ENCODE measurements around the gene UGT8. TPM values are rescaled to one million over a fixed set of nuclear protein-coding genes. Genes with fewer than 3 reads are reported as not detected.

UGT8 gene
- total RNA-seq, 1 donor from 2014 or later: 0.25 TPM

DNA sequence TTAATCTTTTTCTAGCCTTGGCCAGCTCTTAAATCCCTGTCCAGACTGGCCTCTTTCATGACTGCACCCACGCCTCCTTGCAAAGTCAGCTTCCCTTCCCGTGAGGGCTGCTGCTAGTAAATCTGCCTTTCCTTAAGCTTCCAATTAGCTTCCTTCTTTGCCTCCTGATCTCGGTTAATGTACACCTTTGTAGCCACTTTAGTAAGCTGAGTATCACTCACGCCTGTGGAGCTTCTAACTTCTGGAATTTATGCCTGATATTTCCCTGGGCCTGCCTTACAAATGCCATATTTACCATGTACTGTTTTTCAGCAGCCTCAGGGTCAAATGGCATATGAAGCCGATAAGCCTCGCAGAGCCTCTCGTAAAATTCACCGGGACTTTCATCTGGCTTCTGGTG is 5.1 kb upstream of the UGT8 start:
- Histone ChIP-seq H3K9me3 (no peaks in the 10 kb centered on the region), H3K27ac (no peak overlapping the region), H3K4me3 (no peak overlapping the region), H3K27me3 (no peaks in the 10 kb centered on the region), H3K36me3 (no peaks in the 10 kb centered on the region), H3K4me1 (peaks cover 7% of the 10 kb centered on the region)
- intact Hi-C loops (cut with DNase I): no loop called here
- DNase-seq (ENCODE audit: extremely low spot score in 2 of 2): no peak
- no peak for TF ChIP-seq POLR2AphosphoS5 (IDR thresholded peaks at IDR 0.05; ENCODE audit: insufficient read depth in 1 of 2, low read depth in 1 of 2)
- TF ChIP-seq CTCF (IDR thresholded peaks at IDR 0.05): no peak
- TF ChIP-seq POLR2A (IDR thresholded peaks at IDR 0.05): no peak

DNA sequence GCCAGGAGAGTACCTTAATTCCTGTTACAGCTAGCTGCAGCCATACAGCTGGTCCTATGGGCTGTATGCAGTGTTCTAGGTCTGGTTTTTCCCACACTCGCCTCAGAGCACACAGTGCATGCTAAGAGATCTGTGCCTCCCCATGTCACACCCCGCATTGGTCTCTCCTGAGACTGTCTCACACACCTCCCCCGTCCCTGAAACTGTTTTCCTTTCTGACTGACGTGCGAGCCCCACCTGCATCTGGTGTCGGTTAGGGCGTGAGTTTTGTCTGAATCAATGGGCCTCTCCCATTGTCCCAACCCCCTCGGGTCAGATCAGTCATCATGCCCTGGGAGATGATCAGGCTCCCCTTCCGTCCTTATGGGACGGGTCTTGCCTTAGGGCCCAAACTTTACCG is 3.4 kb upstream of the UGT8 start:
- no peaks in the 10 kb centered on the region for H3K27me3 ChIP-seq
- TF ChIP-seq CTCF (IDR thresholded peaks at IDR 0.05) (no peak), POLR2AphosphoS5 (IDR thresholded peaks at IDR 0.05; ENCODE audit: insufficient read depth in 1 of 2, low read depth in 1 of 2) (no peak), POLR2A (IDR thresholded peaks at IDR 0.05) (no peak)
- H3K9me3 ChIP-seq: no peaks in the 10 kb centered on the region
- no peak overlapping the region for H3K4me3 ChIP-seq
- H3K27ac ChIP-seq: no peak overlapping the region
- no peak for DNase-seq (ENCODE audit: extremely low spot score in 2 of 2)
- H3K4me1 ChIP-seq: peaks cover 18% of the 10 kb centered on the region
- intact Hi-C loops (cut with DNase I): no loop called here
- no peaks in the 10 kb centered on the region for H3K36me3 ChIP-seq

DNA sequence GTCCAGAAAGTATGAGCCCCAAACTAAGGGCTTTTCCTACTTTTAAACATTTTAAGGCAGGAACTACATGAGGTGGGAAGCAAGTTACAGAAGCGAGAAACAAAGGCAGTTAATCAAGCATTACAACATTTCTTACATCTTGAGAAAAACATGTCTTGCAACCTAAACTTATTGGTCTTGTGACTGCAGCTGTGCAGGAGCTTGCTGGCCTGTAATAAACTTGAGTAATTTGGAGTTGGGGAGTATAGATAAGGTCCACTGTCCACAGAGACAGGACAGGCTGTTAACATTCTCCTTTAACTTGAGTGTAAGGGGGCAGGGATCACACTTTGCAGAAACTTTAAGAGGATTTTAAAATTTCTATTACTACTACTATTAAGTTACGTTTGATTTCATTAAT is 2.7 kb upstream of the UGT8 start:
- DNase-seq (ENCODE audit: extremely low spot score in 2 of 2): no peak
- TF ChIP-seq POLR2A (IDR thresholded peaks at IDR 0.05) (no peak), POLR2AphosphoS5 (IDR thresholded peaks at IDR 0.05; ENCODE audit: insufficient read depth in 1 of 2, low read depth in 1 of 2) (no peak), CTCF (IDR thresholded peaks at IDR 0.05) (no peak)
- H3K4me1 ChIP-seq: peaks cover 18% of the 10 kb centered on the region
- intact Hi-C loops (cut with DNase I): no loop called here
- H3K36me3 ChIP-seq: no peaks in the 10 kb centered on the region
- no peaks in the 10 kb centered on the region for H3K27me3 ChIP-seq
- H3K27ac ChIP-seq: no peak overlapping the region
- H3K9me3 ChIP-seq: no peaks in the 10 kb centered on the region
- no peak overlapping the region for H3K4me3 ChIP-seq

GRCh38 chr4:114597410-114598115 is 1.0 kb upstream of the UGT8 start:
- H3K4me3 ChIP-seq: peak overlapping the region in 1 of 2 donors; percentile 47
- TF ChIP-seq POLR2AphosphoS5 (IDR thresholded peaks at IDR 0.05; ENCODE audit: insufficient read depth in 1 of 2, low read depth in 1 of 2): no peak
- no peak for TF ChIP-seq CTCF (IDR thresholded peaks at IDR 0.05)
- TF ChIP-seq POLR2A (IDR thresholded peaks at IDR 0.05): no peak
- intact Hi-C loops (cut with DNase I): no loop called here
- no peak overlapping the region for H3K27ac ChIP-seq
- peaks cover 18% of the 10 kb centered on the region for H3K4me1 ChIP-seq
- no peaks in the 10 kb centered on the region for H3K9me3 ChIP-seq
- DNase-seq (ENCODE audit: extremely low spot score in 2 of 2): no peak
- H3K36me3 ChIP-seq: no peaks in the 10 kb centered on the region
- no peaks in the 10 kb centered on the region for H3K27me3 ChIP-seq

DNA sequence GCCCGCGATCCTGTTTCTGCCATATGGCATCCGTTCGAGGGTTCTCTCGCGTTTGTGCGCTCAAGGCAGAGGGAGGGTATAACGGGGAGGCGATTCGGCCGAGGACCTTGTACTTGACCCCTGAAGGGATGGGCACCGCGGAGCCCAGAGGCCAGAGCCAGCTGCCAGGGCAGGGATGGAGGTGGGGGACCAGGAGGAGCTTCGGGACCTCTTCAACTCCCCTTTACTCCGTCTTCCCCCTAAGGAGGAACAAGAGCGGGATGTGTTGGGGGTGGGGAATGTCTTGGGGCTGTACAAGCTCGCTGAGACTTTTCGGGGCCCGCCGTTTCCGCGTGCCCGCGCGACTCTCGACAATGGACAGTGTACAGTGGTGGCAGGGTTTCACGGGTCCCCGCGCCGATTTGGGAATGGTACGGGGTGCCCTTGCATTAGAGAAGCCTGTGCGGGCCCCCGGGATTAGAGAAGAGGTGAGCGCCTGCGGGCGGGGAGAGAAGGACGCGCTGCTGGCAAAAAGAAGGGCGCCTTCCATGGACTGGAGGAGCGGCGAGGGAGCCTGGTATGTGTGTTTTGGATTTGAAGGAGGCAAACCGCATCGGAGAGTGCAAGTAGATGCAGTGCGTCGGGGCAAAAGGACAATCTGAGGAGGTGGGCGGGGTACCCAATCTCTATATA is 760 bp downstream of the UGT8 start:
- H3K27ac ChIP-seq: peak overlapping the region; percentile 2
- no peaks in the 10 kb centered on the region for H3K9me3 ChIP-seq
- peaks cover 18% of the 10 kb centered on the region for H3K4me1 ChIP-seq
- H3K4me3 ChIP-seq: peak overlapping the region; percentile 47 to 50
- H3K36me3 ChIP-seq: no peaks in the 10 kb centered on the region
- DNase-seq (ENCODE audit: extremely low spot score in 2 of 2): no peak
- TF ChIP-seq POLR2A (IDR thresholded peaks at IDR 0.05) (no peak), CTCF (IDR thresholded peaks at IDR 0.05) (no peak), POLR2AphosphoS5 (IDR thresholded peaks at IDR 0.05; ENCODE audit: insufficient read depth in 1 of 2, low read depth in 1 of 2) (no peak)
- no peaks in the 10 kb centered on the region for H3K27me3 ChIP-seq
- intact Hi-C loops (cut with DNase I): no loop called here
